Activated T-cell treated with anti-CD3 and anti-CD28 coated beads, Interleukin-2, amount 50 U/mL, for 72 hours (primary cell): Measurements from ENCODE around the gene PCDHGA3. TPM values are rescaled to one million over a fixed set of nuclear protein-coding genes. Genes with fewer than 3 reads are reported as not detected.
"Not testable (repeated sequence)": the region's sequence is repeated elsewhere in the genome, so short reads cannot be mapped to it uniquely, and the experiment has no call there.

Experiments
- ATAC-seq, 2 donors: fragments of 150-1000 bp; cut with Tn5 transposase; replicated peaks in 1 of 2; 2 replicates each; pipeline ENCODE4 v1.10.0; 2021; ENCODE audit warnings: moderate library complexity in 2 of 2, mild to moderate bottlenecking in 1 of 2
- DNase-seq, 2 donors: peaks; one replicate each; pipeline ENCODE4 v3.0.0; 2021 to 2022; ENCODE audit warnings: mixed read lengths in 1 of 2
- H3K27ac Mint-ChIP-seq: one replicate; pipeline ENCODE4 v1.8.0; 2022; ENCODE audit warnings: mild to moderate bottlenecking, moderate library complexity, mixed read lengths
- H3K27me3 Mint-ChIP-seq: one replicate; pipeline ENCODE4 v1.8.0; 2022; ENCODE audit warnings: low read depth, mixed read lengths
- H3K36me3 Mint-ChIP-seq, 2 donors: one replicate each; pipeline ENCODE4 v1.8.0; 2022; ENCODE audit warnings: mixed read lengths in 2 of 2, mild to moderate bottlenecking in 1 of 2; ENCODE audit not compliant: insufficient read depth in 2 of 2
- H3K4me1 Mint-ChIP-seq: one replicate; pipeline ENCODE4 v1.8.0; 2022; ENCODE audit warnings: low read depth, mixed read lengths
- H3K4me3 Mint-ChIP-seq, 2 donors: one replicate each; pipeline ENCODE4 v1.8.0; 2022; ENCODE audit warnings: mild to moderate bottlenecking in 2 of 2, mixed read lengths in 2 of 2, moderate library complexity in 2 of 2
- H3K9me3 Mint-ChIP-seq, 2 donors: one replicate each; pipeline ENCODE4 v1.8.0; 2022; ENCODE audit warnings: mixed read lengths in 2 of 2
- total RNA-seq, 2 donors: library from RNA; stranded (reverse); gene quantifications; one replicate each; pipeline ENCODE4 v1.2.3, GENCODE V29; 2022

The PCDHGA3 gene
- total RNA-seq, 2 donors from 2014 or later, result 0.12 TPM; not detected in 1

- peaks cover 12% of the 10 kb centered on the region for H3K4me1 Mint-ChIP-seq
- ATAC-seq, result peak; percentile 39 to 48
Observed at GRCh38 chr5:141330299-141331080, 13.1 kb upstream of the PCDHGA3 start, which contains the start of gene PCDHGA1. Gene PCDHGA1, plus strand, starts transcription at chr5:141330514.

GRCh38 chr5:141332571-141332970 lies 11.1 kb upstream of the PCDHGA3 start:
- ATAC-seq, H3K4me3 Mint-ChIP-seq, DNase-seq, H3K27ac Mint-ChIP-seq, H3K4me1 Mint-ChIP-seq: not testable (repeated sequence)
- Mint-ChIP-seq H3K36me3 (peaks cover 18 to 19% of the 10 kb centered on the region in 2 donors), H3K27me3 (peaks cover 56% of the 10 kb centered on the region), H3K9me3 (peaks cover 6 to 19% of the 10 kb centered on the region in 2 donors)

More at GRCh38 chr5:141330299-141331080, 13.1 kb upstream of the PCDHGA3 start, which contains the start of gene PCDHGA1:
- Mint-ChIP-seq H3K27ac (no peak within 1 kb of the TSS), H3K4me3 (peak within 1 kb of the TSS; percentile 49 to 58), H3K27me3 (peaks cover 49% of the 10 kb centered on the region), H3K36me3 (peaks cover 18 to 23% of the 10 kb centered on the region in 2 donors), H3K9me3 (peaks cover 6 to 15% of the 10 kb centered on the region in 2 donors)
- peak; percentile 15 to 39 for DNase-seq

- H3K36me3 Mint-ChIP-seq, result peaks cover 22 to 29% of the 10 kb centered on the region in 2 donors
- no peak within 1 kb of the TSS for H3K27ac Mint-ChIP-seq
- peaks cover 57% of the 10 kb centered on the region for H3K27me3 Mint-ChIP-seq
- peak within 1 kb of the TSS; percentile 56 to 73 for H3K4me3 Mint-ChIP-seq
- peaks cover 8 to 16% of the 10 kb centered on the region in 2 donors for H3K9me3 Mint-ChIP-seq
- DNase-seq, result peak in 1 of 2 donors; percentile 30
- no peaks in the 10 kb centered on the region for H3K4me1 Mint-ChIP-seq
- peak in 1 of 2 donors; percentile 40 for ATAC-seq
Observed at GRCh38 chr5:141338538-141339306, 4.9 kb upstream of the PCDHGA3 start, which contains the start of gene PCDHGA2. Gene PCDHGA2, plus strand, starts transcription at chr5:141338760.

DNA sequence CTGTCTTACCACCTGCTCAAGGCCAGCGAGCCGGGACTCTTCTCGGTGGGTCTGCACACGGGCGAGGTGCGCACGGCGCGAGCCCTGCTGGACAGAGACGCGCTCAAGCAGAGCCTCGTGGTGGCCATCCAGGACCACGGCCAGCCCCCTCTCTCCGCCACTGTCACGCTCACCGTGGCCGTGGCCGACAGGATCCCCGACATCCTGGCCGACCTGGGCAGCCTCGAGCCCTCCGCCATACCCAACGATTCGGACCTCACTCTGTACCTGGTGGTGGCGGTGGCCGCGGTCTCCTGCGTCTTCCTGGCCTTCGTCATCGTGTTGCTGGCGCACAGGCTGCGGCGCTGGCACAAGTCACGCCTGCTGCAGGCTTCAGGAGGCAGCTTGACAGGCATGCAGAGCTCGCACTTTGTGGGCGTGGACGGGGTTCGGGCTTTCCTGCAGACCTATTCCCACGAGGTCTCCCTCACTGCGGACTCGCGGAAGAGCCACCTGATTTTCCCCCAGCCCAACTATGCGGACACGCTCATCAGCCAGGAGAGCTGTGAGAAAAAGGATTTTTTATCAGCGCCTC lies 2.8 kb upstream of the PCDHGA3 start:
- H3K4me1 Mint-ChIP-seq, DNase-seq, H3K27ac Mint-ChIP-seq, ATAC-seq, H3K4me3 Mint-ChIP-seq: not testable (repeated sequence)
- peaks cover 8 to 17% of the 10 kb centered on the region in 2 donors for H3K9me3 Mint-ChIP-seq
- H3K36me3 Mint-ChIP-seq, result peaks cover 22 to 31% of the 10 kb centered on the region in 2 donors
- H3K27me3 Mint-ChIP-seq, result peaks cover 53% of the 10 kb centered on the region

GRCh38 chr5:141342773-141343172 lies 856 bp upstream of the PCDHGA3 start:
- Mint-ChIP-seq H3K9me3 (peaks cover 9 to 14% of the 10 kb centered on the region in 2 donors), H3K27ac (no peak overlapping the region), H3K4me1 (no peaks in the 10 kb centered on the region), H3K36me3 (peaks cover 23 to 40% of the 10 kb centered on the region in 2 donors), H3K27me3 (peaks cover 60% of the 10 kb centered on the region), H3K4me3 (no peak overlapping the region)
- DNase-seq, result no peak
- ATAC-seq, result no peak

DNA sequence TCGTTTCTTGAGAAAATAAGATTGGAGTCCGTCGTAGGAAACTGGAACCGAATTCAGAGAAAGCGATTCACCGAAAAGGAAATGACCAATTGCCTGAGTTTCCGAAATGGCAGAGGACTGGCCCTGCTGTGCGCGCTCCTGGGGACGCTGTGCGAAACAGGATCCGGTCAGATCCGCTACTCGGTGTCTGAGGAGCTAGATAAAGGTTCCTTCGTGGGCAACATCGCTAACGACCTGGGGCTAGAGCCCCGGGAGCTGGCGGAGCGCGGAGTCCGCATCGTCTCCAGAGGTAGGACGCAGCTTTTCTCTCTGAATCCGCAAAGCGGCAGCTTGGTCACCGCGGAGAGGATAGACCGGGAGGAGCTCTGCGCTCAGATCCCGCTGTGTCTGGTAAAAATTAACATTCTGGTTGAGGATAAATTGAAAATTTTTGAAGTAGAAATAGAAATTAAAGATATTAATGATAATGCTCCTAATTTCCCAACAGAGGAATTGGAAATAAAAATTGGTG lies 379 bp downstream of the PCDHGA3 start:
- peaks cover 8 to 12% of the 10 kb centered on the region in 2 donors for H3K9me3 Mint-ChIP-seq
- DNase-seq (no peak), ATAC-seq (no peak)
- H3K36me3 Mint-ChIP-seq, result peaks cover 19 to 38% of the 10 kb centered on the region in 2 donors
- H3K4me1 Mint-ChIP-seq, result no peaks in the 10 kb centered on the region
- peaks cover 55% of the 10 kb centered on the region for H3K27me3 Mint-ChIP-seq
- no peak overlapping the region for H3K27ac Mint-ChIP-seq
- H3K4me3 Mint-ChIP-seq, result peak overlapping the region; percentile 72 to 78

DNA sequence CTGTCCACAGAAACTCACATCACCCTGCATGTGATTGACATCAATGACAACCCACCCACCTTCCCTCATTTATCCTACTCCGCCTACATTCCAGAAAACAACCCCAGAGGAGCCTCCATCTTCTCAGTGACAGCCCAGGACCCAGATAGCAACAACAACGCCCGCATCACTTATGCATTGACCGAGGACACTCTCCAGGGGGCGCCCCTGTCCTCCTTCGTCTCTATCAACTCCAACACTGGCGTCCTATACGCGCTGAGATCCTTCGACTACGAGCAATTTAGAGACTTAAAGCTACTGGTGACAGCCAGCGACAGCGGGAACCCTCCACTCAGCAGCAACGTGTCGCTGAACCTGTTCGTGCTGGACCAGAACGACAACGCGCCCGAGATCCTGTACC lies 1.7 kb downstream of the PCDHGA3 start:
- Mint-ChIP-seq H3K27me3 (peaks cover 62% of the 10 kb centered on the region), H3K4me1 (peaks cover 6% of the 10 kb centered on the region), H3K4me3 (no peak overlapping the region)

DNA sequence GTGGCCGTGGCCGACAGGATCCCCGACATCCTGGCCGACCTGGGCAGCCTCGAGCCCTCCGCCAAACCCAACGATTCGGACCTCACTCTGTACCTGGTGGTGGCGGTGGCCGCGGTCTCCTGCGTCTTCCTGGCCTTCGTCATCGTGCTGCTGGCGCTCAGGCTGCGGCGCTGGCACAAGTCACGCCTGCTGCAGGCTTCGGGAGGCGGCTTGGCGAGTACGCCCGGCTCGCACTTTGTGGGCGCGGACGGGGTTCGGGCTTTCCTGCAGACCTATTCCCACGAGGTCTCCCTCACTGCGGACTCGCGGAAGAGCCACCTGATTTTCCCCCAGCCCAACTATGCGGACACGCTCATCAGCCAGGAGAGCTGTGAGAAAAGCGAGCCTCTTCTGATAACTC lies 2.4 kb downstream of the PCDHGA3 start:
- H3K9me3 Mint-ChIP-seq, result peaks cover 8 to 10% of the 10 kb centered on the region in 2 donors
- peaks cover 67% of the 10 kb centered on the region for H3K27me3 Mint-ChIP-seq
- ATAC-seq, H3K27ac Mint-ChIP-seq, DNase-seq, H3K4me3 Mint-ChIP-seq, H3K4me1 Mint-ChIP-seq: not testable (repeated sequence)
- peaks cover 16 to 39% of the 10 kb centered on the region in 2 donors for H3K36me3 Mint-ChIP-seq

More for the DNA sequence above, 1.7 kb downstream of the PCDHGA3 start:
- Mint-ChIP-seq H3K9me3 (peaks cover 9 to 12% of the 10 kb centered on the region in 2 donors), H3K36me3 (peaks cover 18 to 42% of the 10 kb centered on the region in 2 donors), H3K27ac (no peak overlapping the region)
- no peak for ATAC-seq
- no peak for DNase-seq

- peaks cover 74% of the 10 kb centered on the region for H3K27me3 Mint-ChIP-seq
- peak within 1 kb of the TSS; percentile 50 for H3K27ac Mint-ChIP-seq
- peaks cover 6% of the 10 kb centered on the region for H3K4me1 Mint-ChIP-seq
- DNase-seq (peak; percentile 38 to 51), ATAC-seq (no peak)
- H3K9me3 Mint-ChIP-seq, result peaks cover 10 to 15% of the 10 kb centered on the region in 2 donors
- peaks cover 15 to 30% of the 10 kb centered on the region in 2 donors for H3K36me3 Mint-ChIP-seq
- peak within 1 kb of the TSS; percentile 75 to 82 for H3K4me3 Mint-ChIP-seq
Observed at GRCh38 chr5:141349917-141350619, 6.4 kb downstream of the PCDHGA3 start, which contains the start of gene PCDHGB1. Gene PCDHGB1, plus strand, starts transcription at chr5:141350099. Its CDS starts 162 bp downstream, at chr5:141350261.

- Mint-ChIP-seq H3K27me3 (peaks cover 77% of the 10 kb centered on the region), H3K9me3 (peaks cover 8 to 12% of the 10 kb centered on the region in 2 donors), H3K27ac (no peak overlapping the region), H3K4me3 (no peak overlapping the region), H3K4me1 (peaks cover 6% of the 10 kb centered on the region), H3K36me3 (peaks cover 17 to 19% of the 10 kb centered on the region in 2 donors)
- no peak for ATAC-seq
- no peak for DNase-seq
Observed at GRCh38 chr5:141351591-141351990, 8.0 kb downstream of the PCDHGA3 start.

GRCh38 chr5:141354900-141355469 lies 11.4 kb downstream of the PCDHGA3 start, which contains the start of gene PCDHGA4:
Gene PCDHGA4, plus strand, starts transcription at chr5:141355021. Its CDS starts 87 bp downstream, at chr5:141355108.
- Mint-ChIP-seq H3K9me3 (peaks cover 10 to 11% of the 10 kb centered on the region in 2 donors), H3K4me1 (peaks cover 7% of the 10 kb centered on the region), H3K27ac (no peak within 1 kb of the TSS), H3K27me3 (peaks cover 81% of the 10 kb centered on the region), H3K4me3 (peak within 1 kb of the TSS; percentile 65 to 73), H3K36me3 (peaks cover 14 to 16% of the 10 kb centered on the region in 2 donors)
- ATAC-seq, result no peak
- no peak for DNase-seq
